GM20000 (cell line): Measurements from ENCODE around the gene CSRP2.

ENCODE experiments used
- DNase-seq: peaks from one replicate; pipeline ENCODE4 v3.0.0; 2012; ENCODE audit warnings: low spot score
- CTCF ChIP-seq: IDR thresholded peaks from 2 replicates; pipeline ENCODE4 v1.5.1; 2012; ENCODE audit warnings: mild to moderate bottlenecking, control low read depth; ENCODE audit errors: extremely low read depth, missing control alignments

The CSRP2 gene

GRCh38 chr12:76871742-76872141, 7.1 kb downstream of the CSRP2 start:
- DNase-seq = no peak
- TF ChIP-seq CTCF = no peak

- no peak for TF ChIP-seq CTCF
- no peak for DNase-seq
Observed at GRCh38 chr12:76871082-76871481, 7.7 kb downstream of the CSRP2 start.

GRCh38 chr12:76866726-76867125, 12.1 kb downstream of the CSRP2 start:
- TF ChIP-seq CTCF = no peak
- no peak for DNase-seq

- no peak for DNase-seq
- no peak for TF ChIP-seq CTCF
Observed at GRCh38 chr12:76866151-76866567, 12.7 kb downstream of the CSRP2 start.

- DNase-seq = no peak
- no peak for TF ChIP-seq CTCF
Observed at GRCh38 chr12:76864791-76865400, 13.9 kb downstream of the CSRP2 start.

GRCh38 chr12:76863837-76864236, 15.0 kb downstream of the CSRP2 start:
- no peak for TF ChIP-seq CTCF
- no peak for DNase-seq

- no peak for DNase-seq
- TF ChIP-seq CTCF = no peak
Observed at GRCh38 chr12:76863005-76863670, 15.7 kb downstream of the CSRP2 start.
